Thyroid gland (tissue), 4 donors: ENCODE results near the gene CCDC9. TPM values are rescaled to one million over a fixed set of nuclear protein-coding genes. Genes with fewer than 3 reads are reported as not detected.

Source experiments
- DNase-seq, 2 donors: peaks; one replicate each; pipeline ENCODE4 v3.0.0-alpha.2; 2019
- H3K27ac ChIP-seq, 3 donors: fragments of 200-600 bp; sonication (generic); 1 replicate in 2 of 3; 2 replicates in 1 of 3; pipeline ENCODE4 v1.5.1; 2016 to 2019; ENCODE audit warnings: mild to moderate bottlenecking in 1 of 3, moderate library complexity in 1 of 3
- H3K27me3 ChIP-seq: fragments of 200-600 bp; sonication (generic); one replicate; pipeline ENCODE4 v1.5.1; 2019
- H3K36me3 ChIP-seq, 2 donors: fragments of 200-600 bp; sonication (generic); one replicate each; pipeline ENCODE4 v1.5.1; 2016 to 2019
- H3K4me1 ChIP-seq, 2 donors: fragments of 200-600 bp; sonication (generic); one replicate each; pipeline ENCODE4 v1.5.1; 2017 to 2019
- H3K4me3 ChIP-seq, 3 donors: fragments of 200-600 bp; sonication (generic); replicated peaks in 1 of 3; 1 replicate in 2 of 3; 2 replicates in 1 of 3; pipeline ENCODE4 v1.5.1; 2016; ENCODE audit warnings: mild to moderate bottlenecking in 1 of 3
- H3K9me3 ChIP-seq: fragments of 200-600 bp; sonication (generic); one replicate; pipeline ENCODE4 v1.5.1; 2017
- CTCF ChIP-seq, 6 experiments: fragments of 200-600 bp in 3 of 6; fragments of 450-650 bp in 3 of 6; sonication (generic) in 3 of 6; IDR thresholded peaks; one replicate each; pipeline ENCODE4 v1.5.1; 2016 to 2019; ENCODE audit warnings: antibody characterized with exemption in 6 of 6, mild to moderate bottlenecking in 2 of 6, inconsistent platforms in 1 of 6, moderate library complexity in 1 of 6
- POLR2A ChIP-seq, 2 donors: fragments of 450-650 bp; IDR thresholded peaks; one replicate each; pipeline ENCODE4 v1.6.1; 2017; ENCODE audit warnings: antibody characterized with exemption in 2 of 2, mild to moderate bottlenecking in 2 of 2, moderate library complexity in 1 of 2
- WGBS, 2 donors: methylation state at CpG; one replicate each; pipeline ENCODE4 v1.1.5; 2017; 5-methylcytosine and 5-hydroxymethylcytosine counted together
- intact Hi-C: fragments of 100-400 bp; cut with DNase I; formaldehyde crosslinking; loops from one replicate; pipeline ENCODE4 v1.15.1; 2023
- total RNA-seq, 4 donors: library from RNA; depleted of rRNA; stranded (reverse); fragments of >200 nt; gene quantifications; one replicate each; pipeline ENCODE4 v1.2.3, GENCODE V29; 2016

CCDC9 gene
- total RNA-seq, 4 donors from 2014 or later = 16.1 to 21.9 (median 17.8) TPM

- no peak for DNase-seq
- WGBS, 2 donors = 89 to 94% methylated on average over 6 of the region's 6 CpGs
- H3K36me3 ChIP-seq = peaks cover 41 to 53% of the 10 kb centered on the region in 2 donors
- no peak overlapping the region for H3K4me3 ChIP-seq
- intact Hi-C loops = no loop called here
- H3K9me3 ChIP-seq = no peaks in the 10 kb centered on the region
- H3K27ac ChIP-seq = no peak overlapping the region
- peaks cover 0 to 7% of the 10 kb centered on the region in 2 donors for H3K4me1 ChIP-seq
- TF ChIP-seq CTCF (IDR thresholded peaks at IDR 0.05) (no peak), POLR2A (IDR thresholded peaks at IDR 0.05) (no peak)
- H3K27me3 ChIP-seq = no peaks in the 10 kb centered on the region
Observed at GRCh38 chr19:47268028-47268427, 11.7 kb downstream of the CCDC9 start.

GRCh38 chr19:47269596-47269995 lies 13.3 kb downstream of the CCDC9 start:
- DNase-seq = no peak
- intact Hi-C loops = no loop called here
- no peaks in the 10 kb centered on the region for H3K27me3 ChIP-seq
- TF ChIP-seq POLR2A (IDR thresholded peaks at IDR 0.05) = no peak
- TF ChIP-seq CTCF (IDR thresholded peaks at IDR 0.05) = no peak
- no peak overlapping the region for H3K4me3 ChIP-seq
- WGBS, 2 donors = 95 to 97% methylated on average over 7 of the region's 7 CpGs
- H3K4me1 ChIP-seq = peaks cover 0 to 8% of the 10 kb centered on the region in 2 donors
- no peaks in the 10 kb centered on the region for H3K9me3 ChIP-seq
- H3K27ac ChIP-seq = no peak overlapping the region
- peaks cover 41 to 46% of the 10 kb centered on the region in 2 donors for H3K36me3 ChIP-seq

GRCh38 chr19:47270408-47270807 lies 14.1 kb downstream of the CCDC9 start:
- H3K36me3 ChIP-seq = peaks cover 38% of the 10 kb centered on the region in 2 donors
- intact Hi-C loops = no loop called here

GRCh38 chr19:47271949-47272348 lies 15.6 kb downstream of the CCDC9 start:
- H3K27me3 ChIP-seq = no peaks in the 10 kb centered on the region
- no peak overlapping the region for H3K27ac ChIP-seq
- no peak overlapping the region for H3K4me3 ChIP-seq
- H3K9me3 ChIP-seq = no peaks in the 10 kb centered on the region
- peaks cover 25 to 29% of the 10 kb centered on the region in 2 donors for H3K36me3 ChIP-seq
- peaks cover 5 to 23% of the 10 kb centered on the region in 2 donors for H3K4me1 ChIP-seq
- DNase-seq = no peak
- intact Hi-C loops = no loop called here
- TF ChIP-seq POLR2A (IDR thresholded peaks at IDR 0.05) (no peak), CTCF (IDR thresholded peaks at IDR 0.05) (no peak)
- WGBS, 2 donors = 71 to 82% methylated on average over 6 of the region's 6 CpGs

More at GRCh38 chr19:47270408-47270807, 14.1 kb downstream of the CCDC9 start:
- no peak for TF ChIP-seq CTCF (IDR thresholded peaks at IDR 0.05)
- TF ChIP-seq POLR2A (IDR thresholded peaks at IDR 0.05) = no peak
- DNase-seq = no peak
- WGBS, 2 donors = 93 to 100% methylated on average over 5 to 10 of the region's 10 CpGs
- Histone ChIP-seq H3K9me3 (no peaks in the 10 kb centered on the region), H3K4me3 (no peak overlapping the region), H3K27ac (no peak overlapping the region), H3K4me1 (peaks cover 3 to 14% of the 10 kb centered on the region in 2 donors), H3K27me3 (no peaks in the 10 kb centered on the region)

GRCh38 chr19:47272448-47273312 lies 16.4 kb downstream of the CCDC9 start:
- Histone ChIP-seq H3K4me1 (peaks cover 5 to 28% of the 10 kb centered on the region in 2 donors), H3K9me3 (no peaks in the 10 kb centered on the region), H3K36me3 (peaks cover 19 to 22% of the 10 kb centered on the region in 2 donors), H3K27me3 (no peaks in the 10 kb centered on the region), H3K27ac (peak overlapping the region; percentile 91 to 100 (median 97)), H3K4me3 (peak overlapping the region; percentile 72 to 87 (median 73))
- 60 to 61% methylated on average over 28 to 30 of the region's 42 CpGs for WGBS, 2 donors
- peak; percentile 34 to 48 for DNase-seq
- intact Hi-C loops = no loop called here
- TF ChIP-seq POLR2A (IDR thresholded peaks at IDR 0.05) = no peak
- no peak for TF ChIP-seq CTCF (IDR thresholded peaks at IDR 0.05)
